MCF 10A (cell line): Measurements from ENCODE around the gene GALNT14. TPM values are rescaled to one million over a fixed set of nuclear protein-coding genes. Genes with fewer than 3 reads are reported as not detected.

Experiments
- BruUV-seq: library from RNA; stranded (reverse); fragments of 400-500 nt; replicated peaks from 2 replicates; lab custom pipeline; 2021; lab: Mats Ljungman, UMichigan
- CTCF ChIA-PET: fragments of 300-600 bp; sonication (Branson Sonifier 250); formaldehyde crosslinking; extraction: SDS; loops from one replicate; lab custom pipeline; 2021; ENCODE audit warnings: antibody characterized with exemption, inconsistent platforms; lab: Yijun Ruan, JAX
- POLR2A ChIA-PET: fragments of 300-600, 350-650 bp; sonication (Branson Sonifier 250); formaldehyde crosslinking; extraction: SDS; loops from one replicate; lab custom pipeline; 2020; ENCODE audit warnings: antibody characterized with exemption, inconsistent platforms; lab: Yijun Ruan, JAX
- DNase-seq: peaks from one replicate; pipeline ENCODE4 v3.0.0-alpha.2; 2018; ENCODE audit not compliant: unreplicated experiment
- H3K27ac Mint-ChIP-seq: one replicate; pipeline ENCODE4 v1.8.0; 2022; ENCODE audit warnings: mild to moderate bottlenecking, low read depth, mixed read lengths; ENCODE audit not compliant: unreplicated experiment
- H3K27me3 Mint-ChIP-seq: one replicate; pipeline ENCODE4 v1.8.0; 2022; ENCODE audit warnings: mixed read lengths; ENCODE audit not compliant: insufficient read depth, unreplicated experiment
- H3K36me3 Mint-ChIP-seq: one replicate; pipeline ENCODE4 v1.8.0; 2022; ENCODE audit warnings: mild to moderate bottlenecking, moderate library complexity, mixed read lengths; ENCODE audit not compliant: insufficient read depth, unreplicated experiment
- H3K4me1 Mint-ChIP-seq: one replicate; pipeline ENCODE4 v1.8.0; 2022; ENCODE audit warnings: mixed read lengths; ENCODE audit not compliant: insufficient read depth, unreplicated experiment
- H3K4me3 Mint-ChIP-seq: one replicate; pipeline ENCODE4 v1.8.0; 2022; ENCODE audit warnings: mild to moderate bottlenecking, moderate library complexity, mixed read lengths; ENCODE audit not compliant: unreplicated experiment
- H3K9me3 Mint-ChIP-seq: one replicate; pipeline ENCODE4 v1.8.0; 2022; ENCODE audit warnings: mixed read lengths; ENCODE audit not compliant: unreplicated experiment
- intact Hi-C: fragments of 100-400 bp; cut with micrococcal nuclease; formaldehyde crosslinking; loops from 2 replicates; pipeline ENCODE4 v1.14.1; 2022
- total RNA-seq: library from RNA; stranded (reverse); gene quantifications from 2 replicates; pipeline ENCODE4 v1.2.3, GENCODE V29; 2022
- TF ChIP-seq, protein P1 (sequence below): fragments of 200-600 bp; IDR thresholded peaks from one replicate; pipeline ENCODE4 v1.8.0; 2022; ENCODE audit warnings: antibody characterized with exemption, mild to moderate bottlenecking; ENCODE audit not compliant: unreplicated experiment

The GALNT14 gene
- total RNA-seq, 1 experiment from 2014 or later, result 4.6 TPM

- Mint-ChIP-seq H3K4me1 (peaks cover 11% of the 10 kb centered on the region), H3K27ac (no peak overlapping the region), H3K9me3 (no peaks in the 10 kb centered on the region), H3K27me3 (no peaks in the 10 kb centered on the region), H3K4me3 (no peak overlapping the region), H3K36me3 (no peaks in the 10 kb centered on the region)
- POLR2A ChIA-PET, result no interaction called here
- TF ChIP-seq, protein P1, sequence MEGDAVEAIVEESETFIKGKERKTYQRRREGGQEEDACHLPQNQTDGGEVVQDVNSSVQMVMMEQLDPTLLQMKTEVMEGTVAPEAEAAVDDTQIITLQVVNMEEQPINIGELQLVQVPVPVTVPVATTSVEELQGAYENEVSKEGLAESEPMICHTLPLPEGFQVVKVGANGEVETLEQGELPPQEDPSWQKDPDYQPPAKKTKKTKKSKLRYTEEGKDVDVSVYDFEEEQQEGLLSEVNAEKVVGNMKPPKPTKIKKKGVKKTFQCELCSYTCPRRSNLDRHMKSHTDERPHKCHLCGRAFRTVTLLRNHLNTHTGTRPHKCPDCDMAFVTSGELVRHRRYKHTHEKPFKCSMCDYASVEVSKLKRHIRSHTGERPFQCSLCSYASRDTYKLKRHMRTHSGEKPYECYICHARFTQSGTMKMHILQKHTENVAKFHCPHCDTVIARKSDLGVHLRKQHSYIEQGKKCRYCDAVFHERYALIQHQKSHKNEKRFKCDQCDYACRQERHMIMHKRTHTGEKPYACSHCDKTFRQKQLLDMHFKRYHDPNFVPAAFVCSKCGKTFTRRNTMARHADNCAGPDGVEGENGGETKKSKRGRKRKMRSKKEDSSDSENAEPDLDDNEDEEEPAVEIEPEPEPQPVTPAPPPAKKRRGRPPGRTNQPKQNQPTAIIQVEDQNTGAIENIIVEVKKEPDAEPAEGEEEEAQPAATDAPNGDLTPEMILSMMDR, result no peak
- CTCF ChIA-PET, result interaction anchor here (0.6 to 1.8 kb wide), 3 partner anchors 56 to 95 kb away, joined by 3 to 5 read pairs (median 4); no protein-coding TSS in a partner anchor
- DNase-seq, result no peak
- BruUV-seq, result no TSS peak
- intact Hi-C loops, result no loop called here
Measured at GRCh38 chr2:31083234-31083993, 54.8 kb downstream of the GALNT14 start.

DNA sequence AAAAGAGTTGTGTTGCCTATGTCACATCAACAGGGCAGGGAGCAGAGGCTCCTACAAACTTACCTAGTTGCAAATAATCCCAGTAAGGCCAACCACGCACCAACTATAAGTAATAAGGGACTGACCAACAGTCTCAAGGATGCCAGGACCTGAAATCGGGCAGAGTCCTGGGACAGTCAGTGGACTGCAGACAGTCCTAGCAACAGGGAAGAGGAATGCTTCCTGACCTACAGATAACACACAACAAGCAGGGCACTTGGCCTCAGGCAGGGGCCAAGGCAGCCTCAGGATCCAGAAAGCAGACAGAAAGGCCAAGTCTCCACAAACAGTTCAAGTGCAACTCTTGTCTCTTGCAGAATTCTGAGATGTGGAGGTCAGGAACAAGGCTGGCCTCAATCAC, 56.2 kb downstream of the GALNT14 start:
- BruUV-seq, result no TSS peak
- no peak for DNase-seq
- Mint-ChIP-seq H3K9me3 (no peaks in the 10 kb centered on the region), H3K27me3 (no peaks in the 10 kb centered on the region), H3K36me3 (no peaks in the 10 kb centered on the region), H3K4me3 (no peak overlapping the region), H3K4me1 (peaks cover 11% of the 10 kb centered on the region), H3K27ac (no peak overlapping the region)
- intact Hi-C loops, result no loop called here
- CTCF ChIA-PET, result no interaction called here
- POLR2A ChIA-PET, result no interaction called here
- TF ChIP-seq, protein P1, result no peak

DNA sequence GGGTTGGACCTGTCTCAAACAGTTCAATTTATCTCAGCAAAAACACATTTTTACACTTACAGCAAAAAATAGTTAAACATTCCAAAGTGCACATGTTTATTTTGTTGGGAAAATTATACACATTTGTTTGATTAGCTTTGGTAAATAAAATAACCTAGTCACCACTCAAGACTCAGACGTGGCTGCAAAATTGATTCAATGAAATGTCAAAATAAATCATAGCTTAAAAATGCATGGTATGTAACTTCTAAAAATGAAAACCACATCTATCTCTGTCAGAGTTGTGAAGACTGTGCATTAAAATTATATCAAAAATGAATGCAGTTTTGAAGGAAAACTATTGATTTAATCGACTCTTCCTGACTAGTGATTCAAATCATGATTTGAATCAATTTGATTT, 56.7 kb downstream of the GALNT14 start:
- Mint-ChIP-seq H3K9me3 (no peaks in the 10 kb centered on the region), H3K27me3 (no peaks in the 10 kb centered on the region), H3K27ac (no peak overlapping the region), H3K4me3 (no peak overlapping the region), H3K36me3 (no peaks in the 10 kb centered on the region), H3K4me1 (peaks cover 11% of the 10 kb centered on the region)
- ChIA-PET POLR2A (interaction anchor here (0.5 kb wide), 1 partner anchor 38 kb away, joined by 4 read pairs; no protein-coding TSS in a partner anchor), CTCF (no interaction called here)
- BruUV-seq, result no TSS peak
- no peak for DNase-seq
- intact Hi-C loops, result no loop called here
- TF ChIP-seq, protein P1, result no peak

GRCh38 chr2:31080361-31080760, 57.9 kb downstream of the GALNT14 start:
- DNase-seq, result no peak
- Mint-ChIP-seq H3K27ac (no peak overlapping the region), H3K4me1 (peaks cover 11% of the 10 kb centered on the region), H3K27me3 (no peaks in the 10 kb centered on the region), H3K9me3 (no peaks in the 10 kb centered on the region), H3K36me3 (no peaks in the 10 kb centered on the region), H3K4me3 (no peak overlapping the region)
- ChIA-PET POLR2A (no interaction called here), CTCF (interaction anchor here (0.6 kb wide), 1 partner anchor 181 kb away, joined by 3 read pairs; no protein-coding TSS in a partner anchor)
- no TSS peak for BruUV-seq
- TF ChIP-seq, protein P1, result no peak
- intact Hi-C loops, result no loop called here
